Measurements from ENCODE around the gene CD300A.

CD300A gene

DNA sequence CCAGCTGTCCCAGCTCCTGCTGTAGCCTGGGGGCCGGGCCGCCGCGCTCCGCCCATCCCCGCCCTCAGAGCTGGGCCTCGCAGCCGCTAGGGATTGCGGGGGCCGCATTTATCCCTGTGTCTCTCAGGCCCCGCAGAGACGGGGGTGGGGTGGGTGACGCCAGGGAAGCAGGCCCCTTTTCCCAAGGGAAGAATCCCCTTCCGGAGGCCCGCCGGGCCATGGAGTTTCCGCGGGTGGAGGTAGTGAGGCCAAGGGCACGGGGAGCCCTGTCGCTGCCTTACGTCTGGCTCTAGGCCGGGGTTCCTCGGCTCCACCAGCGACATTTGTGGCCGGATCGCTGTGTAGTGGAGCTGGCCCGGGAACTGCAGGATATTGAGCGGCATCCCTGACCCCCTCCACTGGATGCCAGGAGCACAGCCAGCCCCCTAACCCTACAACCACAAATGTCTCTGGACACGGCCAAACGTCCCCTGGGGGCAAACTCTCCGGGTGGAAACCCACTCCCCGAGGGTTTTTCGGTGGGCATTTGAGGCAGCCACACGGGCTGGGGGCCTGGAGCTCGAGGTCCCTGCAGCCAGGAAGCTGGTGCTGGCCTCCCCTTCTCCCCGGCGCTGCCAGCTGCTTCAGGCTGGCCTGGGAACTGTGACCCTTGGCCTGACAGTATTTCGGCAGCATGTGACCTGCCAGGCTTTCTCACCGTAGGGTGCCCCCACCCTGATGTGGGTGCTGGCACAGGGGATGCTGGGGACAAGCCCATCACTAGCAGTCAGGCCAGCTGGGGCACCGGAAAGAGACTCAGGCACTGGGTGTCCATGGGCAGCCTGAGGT is 12.0 kb upstream of the CD300A start:
- Histone ChIP-seq H3K4ac (ENCODE audit: low read length) (peak overlapping the region; percentile 70), H3K18ac (ENCODE audit: low read length) (peak overlapping the region; percentile 87), H3K27me3 (ENCODE audit: control insufficient read depth in 3 of 3, insufficient read depth in 3 of 3, low read depth in 1 of 3, low read length in 3 of 3) (peaks cover 0 to 32% (median 16%) of the 10 kb centered on the region in 3 experiments), H3K79me1 (ENCODE audit: low read depth, low read length) (no peaks in the 10 kb centered on the region), H2BK12ac (ENCODE audit: low read length) (peak overlapping the region; percentile 35), H2BK15ac (ENCODE audit: low read length) (peak overlapping the region; percentile 96), H3K36me3 (replicated peaks in 1 of 2; ENCODE audit: control insufficient read depth in 2 of 2, insufficient read depth in 2 of 2, low read length in 2 of 2) (peaks cover 0 to 3% of the 10 kb centered on the region in 2 donors), H3K9me3 (replicated peaks in 1 of 2; ENCODE audit: control insufficient read depth in 2 of 2, insufficient read depth in 1 of 2, low read depth in 1 of 2, low read length in 2 of 2) (no peaks in the 10 kb centered on the region), H2AFZ (ENCODE audit: low read length) (peak overlapping the region; percentile 100), H3K9ac (ENCODE audit: low read depth, low read length, poor library complexity) (peak overlapping the region; percentile 79), H2BK5ac (ENCODE audit: low read length) (peak overlapping the region; percentile 97), H3K23ac (ENCODE audit: low read depth, low read length, poor library complexity) (peak overlapping the region; percentile 82), H3K4me1 (ENCODE audit: control insufficient read depth in 2 of 2, insufficient read depth in 1 of 2, low read depth in 1 of 2, low read length in 2 of 2) (peaks cover 18 to 22% of the 10 kb centered on the region in 2 donors), H3K27ac (replicated peaks; ENCODE audit: low read length) (peak overlapping the region; percentile 77), H3K4me2 (ENCODE audit: insufficient read depth, low read length, poor library complexity, severe bottlenecking) (peak overlapping the region; percentile 56), H2BK120ac (ENCODE audit: low read depth, low read length) (peak overlapping the region; percentile 77), H4K91ac (ENCODE audit: low read depth, low read length, poor library complexity) (peak overlapping the region; percentile 19), H3K4me3 (ENCODE audit: low read length in 2 of 2) (peak overlapping the region; percentile 48 to 65), H3K14ac (ENCODE audit: low read length) (no peak overlapping the region), H2AK5ac (ENCODE audit: low read depth, low read length) (peak overlapping the region; percentile 96), H4K8ac (ENCODE audit: low read depth, low read length) (peak overlapping the region; percentile 53)
- DNase-seq (ENCODE audit: low spot score) = peak; percentile 88
- WGBS, 2 donors (ENCODE audit: extremely low coverage in 2 of 2, insufficient read length in 2 of 2, insufficient replicate concordance in 1 of 2) = no CpG with 5 or more reads among the region's 40 CpGs

DNA sequence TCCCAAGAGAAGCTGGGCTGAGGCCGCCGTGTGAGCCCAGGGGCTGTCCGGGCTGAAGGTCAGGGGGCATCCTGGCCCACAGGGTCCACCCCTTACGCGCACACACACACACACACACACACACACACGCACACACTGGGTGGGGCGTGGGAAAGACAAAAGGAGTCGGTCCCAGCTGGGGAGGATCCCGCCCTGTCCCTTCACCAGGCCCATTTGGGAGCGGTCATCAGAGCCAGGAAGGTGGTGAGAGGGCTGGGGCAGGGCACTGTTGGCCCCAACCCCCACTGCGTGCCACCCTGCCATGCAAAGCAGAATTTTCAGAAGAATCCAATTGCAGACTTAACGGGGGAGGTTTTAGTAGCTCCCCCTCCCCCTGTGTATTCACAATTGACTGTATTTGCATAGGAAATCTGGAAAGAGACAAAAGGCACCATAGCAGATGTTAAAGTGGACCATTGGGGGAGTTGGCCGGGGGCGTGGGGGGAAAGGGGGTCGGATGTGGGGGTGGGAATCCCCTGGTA is 11.3 kb upstream of the CD300A start:
- Histone ChIP-seq H4K91ac (ENCODE audit: low read depth, low read length, poor library complexity) (peak overlapping the region; percentile 19), H3K27ac (replicated peaks; ENCODE audit: low read length) (no peak overlapping the region), H2AK5ac (ENCODE audit: low read depth, low read length) (peak overlapping the region; percentile 96), H2AFZ (ENCODE audit: low read length) (peak overlapping the region; percentile 100), H2BK15ac (ENCODE audit: low read length) (peak overlapping the region; percentile 96), H3K4me1 (ENCODE audit: control insufficient read depth in 2 of 2, insufficient read depth in 1 of 2, low read depth in 1 of 2, low read length in 2 of 2) (peaks cover 18 to 22% of the 10 kb centered on the region in 2 donors), H2BK5ac (ENCODE audit: low read length) (peak overlapping the region; percentile 97), H3K14ac (ENCODE audit: low read length) (no peak overlapping the region), H3K9ac (ENCODE audit: low read depth, low read length, poor library complexity) (peak overlapping the region; percentile 79), H3K4me3 (ENCODE audit: low read length in 2 of 2) (no peak overlapping the region), H3K4ac (ENCODE audit: low read length) (peak overlapping the region; percentile 70), H3K23ac (ENCODE audit: low read depth, low read length, poor library complexity) (peak overlapping the region; percentile 82), H3K9me3 (replicated peaks in 1 of 2; ENCODE audit: control insufficient read depth in 2 of 2, insufficient read depth in 1 of 2, low read depth in 1 of 2, low read length in 2 of 2) (no peaks in the 10 kb centered on the region), H3K4me2 (ENCODE audit: insufficient read depth, low read length, poor library complexity, severe bottlenecking) (no peak overlapping the region), H2BK120ac (ENCODE audit: low read depth, low read length) (peak overlapping the region; percentile 77), H3K36me3 (replicated peaks in 1 of 2; ENCODE audit: control insufficient read depth in 2 of 2, insufficient read depth in 2 of 2, low read length in 2 of 2) (peaks cover 0 to 2% of the 10 kb centered on the region in 2 donors), H3K79me1 (ENCODE audit: low read depth, low read length) (no peaks in the 10 kb centered on the region), H2BK12ac (ENCODE audit: low read length) (peak overlapping the region; percentile 35), H4K8ac (ENCODE audit: low read depth, low read length) (no peak overlapping the region), H3K18ac (ENCODE audit: low read length) (peak overlapping the region; percentile 87), H3K27me3 (ENCODE audit: control insufficient read depth in 3 of 3, insufficient read depth in 3 of 3, low read depth in 1 of 3, low read length in 3 of 3) (peaks cover 0 to 32% (median 16%) of the 10 kb centered on the region in 3 experiments)
- no CpG with 5 or more reads among the region's 15 CpGs for WGBS, 2 donors (ENCODE audit: extremely low coverage in 2 of 2, insufficient read length in 2 of 2, insufficient replicate concordance in 1 of 2)
- DNase-seq (ENCODE audit: low spot score) = no peak

GRCh38 chr17:74455821-74456220 is 10.6 kb upstream of the CD300A start:
- Histone ChIP-seq H3K4me1 (ENCODE audit: control insufficient read depth in 2 of 2, insufficient read depth in 1 of 2, low read depth in 1 of 2, low read length in 2 of 2) (peaks cover 18 to 22% of the 10 kb centered on the region in 2 donors), H3K4ac (ENCODE audit: low read length) (no peak overlapping the region), H3K23ac (ENCODE audit: low read depth, low read length, poor library complexity) (no peak overlapping the region), H3K36me3 (replicated peaks in 1 of 2; ENCODE audit: control insufficient read depth in 2 of 2, insufficient read depth in 2 of 2, low read length in 2 of 2) (no peaks in the 10 kb centered on the region), H3K14ac (ENCODE audit: low read length) (no peak overlapping the region), H3K27ac (replicated peaks; ENCODE audit: low read length) (no peak overlapping the region), H3K9ac (ENCODE audit: low read depth, low read length, poor library complexity) (no peak overlapping the region), H2AFZ (ENCODE audit: low read length) (no peak overlapping the region), H4K91ac (ENCODE audit: low read depth, low read length, poor library complexity) (no peak overlapping the region), H3K9me3 (replicated peaks in 1 of 2; ENCODE audit: control insufficient read depth in 2 of 2, insufficient read depth in 1 of 2, low read depth in 1 of 2, low read length in 2 of 2) (no peaks in the 10 kb centered on the region), H2BK120ac (ENCODE audit: low read depth, low read length) (no peak overlapping the region), H3K18ac (ENCODE audit: low read length) (no peak overlapping the region), H3K4me2 (ENCODE audit: insufficient read depth, low read length, poor library complexity, severe bottlenecking) (no peak overlapping the region), H3K79me1 (ENCODE audit: low read depth, low read length) (no peaks in the 10 kb centered on the region), H2AK5ac (ENCODE audit: low read depth, low read length) (no peak overlapping the region), H4K8ac (ENCODE audit: low read depth, low read length) (no peak overlapping the region), H3K4me3 (ENCODE audit: low read length in 2 of 2) (no peak overlapping the region), H2BK15ac (ENCODE audit: low read length) (peak overlapping the region; percentile 77), H2BK12ac (ENCODE audit: low read length) (no peak overlapping the region), H2BK5ac (ENCODE audit: low read length) (no peak overlapping the region), H3K27me3 (ENCODE audit: control insufficient read depth in 3 of 3, insufficient read depth in 3 of 3, low read depth in 1 of 3, low read length in 3 of 3) (peaks cover 0 to 31% (median 16%) of the 10 kb centered on the region in 3 experiments)
- no CpG with 5 or more reads among the region's 5 CpGs for WGBS, 2 donors (ENCODE audit: extremely low coverage in 2 of 2, insufficient read length in 2 of 2, insufficient replicate concordance in 1 of 2)
- DNase-seq (ENCODE audit: low spot score) = no peak
